ENCODE measurements around the gene SCMH1.

GRCh38 chr1:41022424-41022823 lies 219.7 kb downstream of the SCMH1 start:
- no peak for TF ChIP-seq CTCF (IDR thresholded peaks at IDR 0.05; ENCODE audit: insufficient read depth, low read length, poor library complexity, severe bottlenecking)
- TF ChIP-seq EZH2phosphoT487 (conservative IDR thresholded peaks at IDR 0.05; ENCODE audit: low read length), result no peak
